Measurements from ENCODE around the gene MRPL32. TPM values are rescaled to one million over a fixed set of nuclear protein-coding genes. Genes with fewer than 3 reads are reported as not detected.

The MRPL32 gene
- total RNA-seq, 1 experiment from 2014 or later, result 101 TPM

DNA sequence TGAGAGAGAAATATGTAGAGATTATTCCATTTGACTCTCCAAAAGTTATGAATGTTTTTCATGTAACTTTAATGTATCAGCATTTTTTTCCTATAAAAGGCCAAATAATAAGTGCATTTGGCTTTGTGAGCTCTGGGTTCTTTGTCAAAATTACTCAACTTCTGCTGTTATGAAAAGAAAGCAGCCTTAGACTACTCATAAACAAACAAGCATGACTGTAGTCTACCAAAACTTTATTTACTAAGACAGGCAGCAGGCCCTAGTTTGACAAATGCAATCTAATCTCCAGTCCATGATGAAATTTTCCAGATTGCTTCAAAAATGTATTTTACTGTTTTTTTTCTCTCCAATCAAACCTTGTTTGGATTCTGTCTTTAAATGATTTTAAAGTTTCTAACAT, 46.3 kb downstream of the MRPL32 start:
- TF ChIP-seq, protein P1, sequence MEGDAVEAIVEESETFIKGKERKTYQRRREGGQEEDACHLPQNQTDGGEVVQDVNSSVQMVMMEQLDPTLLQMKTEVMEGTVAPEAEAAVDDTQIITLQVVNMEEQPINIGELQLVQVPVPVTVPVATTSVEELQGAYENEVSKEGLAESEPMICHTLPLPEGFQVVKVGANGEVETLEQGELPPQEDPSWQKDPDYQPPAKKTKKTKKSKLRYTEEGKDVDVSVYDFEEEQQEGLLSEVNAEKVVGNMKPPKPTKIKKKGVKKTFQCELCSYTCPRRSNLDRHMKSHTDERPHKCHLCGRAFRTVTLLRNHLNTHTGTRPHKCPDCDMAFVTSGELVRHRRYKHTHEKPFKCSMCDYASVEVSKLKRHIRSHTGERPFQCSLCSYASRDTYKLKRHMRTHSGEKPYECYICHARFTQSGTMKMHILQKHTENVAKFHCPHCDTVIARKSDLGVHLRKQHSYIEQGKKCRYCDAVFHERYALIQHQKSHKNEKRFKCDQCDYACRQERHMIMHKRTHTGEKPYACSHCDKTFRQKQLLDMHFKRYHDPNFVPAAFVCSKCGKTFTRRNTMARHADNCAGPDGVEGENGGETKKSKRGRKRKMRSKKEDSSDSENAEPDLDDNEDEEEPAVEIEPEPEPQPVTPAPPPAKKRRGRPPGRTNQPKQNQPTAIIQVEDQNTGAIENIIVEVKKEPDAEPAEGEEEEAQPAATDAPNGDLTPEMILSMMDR (conservative IDR thresholded peaks at IDR 0.05), result no peak
- H3K18ac ChIP-seq (ENCODE audit: insufficient read length, low read depth, low read length), result no peak overlapping the region
- Mint-ChIP-seq H3K36me3 (ENCODE audit: insufficient read depth in 1 of 3, low read depth in 3 of 3) (peaks cover 0 to 2% (median 0%) of the 10 kb centered on the region in 3 experiments; a peak in 2 of 7 replicates), H3K4me3 (no peak overlapping the region), H3K27me3 (ENCODE audit: low read depth) (no peaks in the 10 kb centered on the region; the same call in 1 of the 2 replicates), H3K9me3 (peaks cover under 1% of the 10 kb centered on the region in 2 experiments; a peak in 2 of 5 replicates), H3K27ac (no peak overlapping the region), H3K4me1 (no peaks in the 10 kb centered on the region)
- no peak overlapping the region for H3T11ph ChIP-seq (ENCODE audit: low read length)
- H2AFZ ChIP-seq (ENCODE audit: low read length), result no peak overlapping the region
- no peak overlapping the region for H2BK120ac ChIP-seq (ENCODE audit: low read depth, low read length, poor library complexity, severe bottlenecking)
- H3K23me2 ChIP-seq (ENCODE audit: insufficient read length, low read depth, low read length, poor library complexity, severe bottlenecking), result no peaks in the 10 kb centered on the region
- no peak overlapping the region for H3K14ac ChIP-seq (ENCODE audit: insufficient read depth, low read length)
- H3K4me2 ChIP-seq (ENCODE audit: insufficient read depth, insufficient read length, low read length), result no peak overlapping the region
- H2BK5ac ChIP-seq (ENCODE audit: insufficient read length, low read length), result no peak overlapping the region
- H3K9me3 ChIP-seq (ENCODE audit: control insufficient read depth, low read depth, low read length), result no peaks in the 10 kb centered on the region
- no peak overlapping the region for H2AK5ac ChIP-seq (ENCODE audit: insufficient read length, low read length)
- H4K20me1 ChIP-seq (ENCODE audit: control insufficient read depth, insufficient read depth, insufficient read length), result no peaks in the 10 kb centered on the region
- no peaks in the 10 kb centered on the region for H3K79me2 ChIP-seq (ENCODE audit: insufficient read depth, low read length)
- no peak overlapping the region for H3K4ac ChIP-seq (ENCODE audit: low read depth, low read length)
- H3K56ac ChIP-seq (ENCODE audit: insufficient read length, low read depth, low read length), result no peak overlapping the region
- no peak overlapping the region for H4K91ac ChIP-seq (ENCODE audit: insufficient read length, low read depth, low read length)
- DNase-seq, result no peak
- H3K27me3 ChIP-seq (ENCODE audit: insufficient read depth, low read length), result no peaks in the 10 kb centered on the region
- no peak overlapping the region for H2BK12ac ChIP-seq (ENCODE audit: insufficient read length, low read depth, low read length)
- H4K8ac ChIP-seq (replicated peaks; ENCODE audit: insufficient read length, low read depth, low read length), result no peak overlapping the region
- no peaks in the 10 kb centered on the region; the same call in none of the 2 replicates for H3K4me1 ChIP-seq (ENCODE audit: insufficient read depth, low read length)
- no peaks in the 10 kb centered on the region for H3K79me1 ChIP-seq (ENCODE audit: insufficient read depth, low read depth, low read length, poor library complexity, severe bottlenecking)
- no peak overlapping the region for H3K23ac ChIP-seq (ENCODE audit: insufficient read length, low read depth, low read length)
- no peak overlapping the region for H3K9ac ChIP-seq (ENCODE audit: extremely low read depth, insufficient read length, low read length)
- H2BK20ac ChIP-seq (ENCODE audit: low read depth, low read length, poor library complexity, severe bottlenecking), result no peak overlapping the region
- H2BK15ac ChIP-seq (ENCODE audit: low read depth, low read length), result no peak overlapping the region
- no peak overlapping the region for H3K27ac ChIP-seq (ENCODE audit: insufficient read length, low read depth, low read length)
- H4K5ac ChIP-seq (ENCODE audit: insufficient read length, low read depth, low read length), result no peak overlapping the region

All from H9 (cell line).